T-cell (primary cell): Measurements from ENCODE around the gene BPHL. TPM values are rescaled to one million over a fixed set of nuclear protein-coding genes. Genes with fewer than 3 reads are reported as not detected.

Source experiments
- ATAC-seq, 4 experiments: fragments of 200-7000 bp in 3 of 4; fragments of 150-1000 bp in 1 of 4; cut with Tn5 transposase; replicated peaks in 1 of 4; 1 replicate in 3 of 4; 2 replicates in 1 of 4; pipeline ENCODE4 v1.10.0; 2021; ENCODE audit warnings: moderate library complexity in 3 of 4, mild to moderate bottlenecking in 2 of 4, moderate number of reproducible peaks in 1 of 4
- CTCF ChIA-PET, 2 donors: fragments of 300-600 bp; sonication (Branson Sonifier 250); formaldehyde crosslinking; loops; one replicate each; lab custom pipeline; 2022; ENCODE audit warnings: antibody characterized with exemption in 2 of 2; lab: Charles Lee
- POLR2A ChIA-PET, 2 donors: fragments of 300-600 bp; sonication (Branson Sonifier 250); formaldehyde crosslinking; loops; one replicate each; lab custom pipeline; 2022; ENCODE audit warnings: antibody characterized with exemption in 2 of 2; lab: Charles Lee
- DNase-seq, 35 experiments: peaks; one replicate each; pipeline versions ENCODE4 v3.0.0 to v3.0.0-alpha.2; 2013 to 2023
- H3K27ac ChIP-seq: one replicate; pipeline ENCODE4 v1.5.1; 2013; ENCODE audit warnings: low read length
- H3K27me3 ChIP-seq, 2 experiments: replicated peaks in 1 of 2; 1 replicate in 1 of 2; 2 replicates in 1 of 2; pipeline versions ENCODE4 v1.6.1 to v1.7.0; 2013; ENCODE audit warnings: low read length in 1 of 2, mixed read lengths in 1 of 2; ENCODE audit not compliant: control insufficient read depth in 2 of 2, insufficient read depth in 2 of 2; ENCODE audit errors: extremely low read depth in 1 of 2
- H3K36me3 ChIP-seq, 2 donors: 1 replicate in 1 of 2; 2 replicates in 1 of 2; pipeline versions ENCODE4 v1.6.1 to v1.7.0; 2013; ENCODE audit warnings: low read length in 1 of 2; ENCODE audit not compliant: control insufficient read depth in 2 of 2, insufficient read depth in 1 of 2; ENCODE audit errors: extremely low read depth in 1 of 2
- H3K4me1 ChIP-seq, 2 experiments: 1 replicate in 1 of 2; 2 replicates in 1 of 2; pipeline versions ENCODE4 v1.6.1 to v1.7.0; 2013; ENCODE audit warnings: low read length in 2 of 2, mixed read lengths in 1 of 2; ENCODE audit not compliant: insufficient read depth in 2 of 2, control insufficient read depth in 1 of 2; ENCODE audit errors: extremely low read depth in 1 of 2
- H3K4me3 ChIP-seq, 2 donors: 1 replicate in 1 of 2; 2 replicates in 1 of 2; pipeline versions ENCODE4 v1.5.1 to v1.7.0; 2013; ENCODE audit warnings: mild to moderate bottlenecking in 2 of 2, low read length in 1 of 2, moderate library complexity in 1 of 2; ENCODE audit not compliant: control insufficient read depth in 1 of 2; ENCODE audit errors: extremely low read depth in 1 of 2
- H3K9me3 ChIP-seq: 2 replicates; pipeline ENCODE4 v1.7.0; 2013
- H3K27ac Mint-ChIP-seq, 2 donors: one replicate each; pipeline ENCODE4 v1.8.0; 2020 to 2021; ENCODE audit warnings: mild to moderate bottlenecking in 2 of 2, mixed read lengths in 2 of 2
- H3K27me3 Mint-ChIP-seq, 2 donors: one replicate each; pipeline ENCODE4 v1.8.0; 2021 to 2022; ENCODE audit warnings: mixed read lengths in 2 of 2
- H3K36me3 Mint-ChIP-seq: one replicate; pipeline ENCODE4 v1.8.0; 2021; ENCODE audit warnings: mixed read lengths
- H3K4me1 Mint-ChIP-seq, 3 donors: one replicate each; pipeline ENCODE4 v1.8.0; 2020 to 2022; ENCODE audit warnings: mixed read lengths in 3 of 3, mild to moderate bottlenecking in 1 of 3
- H3K4me3 Mint-ChIP-seq, 3 donors: one replicate each; pipeline ENCODE4 v1.8.0; 2020 to 2022; ENCODE audit warnings: mild to moderate bottlenecking in 3 of 3, mixed read lengths in 3 of 3, moderate library complexity in 3 of 3
- H3K9me3 Mint-ChIP-seq, 3 donors: one replicate each; pipeline ENCODE4 v1.8.0; 2020 to 2022; ENCODE audit warnings: mixed read lengths in 3 of 3
- WGBS: methylation state at CpG from one replicate; pipeline ENCODE4 v1.1.5; 2013; ENCODE audit warnings: missing lambda C conversion rate; ENCODE audit not compliant: insufficient coverage; 5-methylcytosine and 5-hydroxymethylcytosine counted together
- total RNA-seq, 35 experiments: library from RNA in 6 of 35; stranded (reverse) in 6 of 35; fragments of 120-200 nt in 1 of 35; gene quantifications; one replicate each; pipeline versions ENCODE4 v1.2.1 to v1.2.4 and lab custom pipeline; 2013 to 2026

Gene BPHL
- total RNA-seq, 5 donors from 2014 or later (not counting 1 experiment from before 2014, with no cell fraction given), result 7.1 to 12.4 (median 11.0) TPM

DNA sequence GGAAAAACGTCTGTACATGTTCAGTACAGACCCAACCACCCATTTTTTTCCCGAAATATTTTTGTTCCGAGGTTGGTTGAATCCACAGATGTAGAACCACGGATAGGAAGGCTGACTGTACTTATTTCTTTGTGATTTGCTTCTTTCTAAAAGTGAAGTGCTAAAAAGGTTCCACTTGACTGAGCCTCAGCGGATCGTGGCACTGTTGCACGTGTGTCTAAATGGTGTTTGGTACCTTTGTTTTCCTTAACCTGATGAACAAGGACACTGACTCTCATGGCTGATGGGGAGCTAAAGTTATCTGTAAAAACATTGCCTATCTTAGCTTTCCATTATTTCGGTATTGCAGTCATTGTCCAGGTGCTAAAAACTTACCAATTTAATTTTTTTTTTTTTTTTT, 6.2 kb downstream of the BPHL start:
- ChIA-PET CTCF (interaction anchor here (0.6 to 0.8 kb wide), 4 partner anchors 16 to 246 kb away, joined by 3 read pairs; no protein-coding TSS in a partner anchor), POLR2A (no interaction called here)
- ATAC-seq (no peak), DNase-seq (no peak)
- H3K36me3 ChIP-seq, result peaks cover 0 to 2% of the 10 kb centered on the region in 2 donors
- H3K27ac ChIP-seq, result no peak overlapping the region
- Mint-ChIP-seq H3K27me3 (no peaks in the 10 kb centered on the region), H3K36me3 (peaks cover 13% of the 10 kb centered on the region), H3K4me3 (no peak overlapping the region), H3K27ac (no peak overlapping the region), H3K4me1 (peaks cover 0 to 2% (median under 1%) of the 10 kb centered on the region in 3 donors), H3K9me3 (no peaks in the 10 kb centered on the region)
- WGBS, result 96% methylated on average over 3 of the region's 8 CpGs
- no peaks in the 10 kb centered on the region for H3K9me3 ChIP-seq
- H3K4me1 ChIP-seq, result peaks cover 0 to 6% of the 10 kb centered on the region in 2 experiments
- no peaks in the 10 kb centered on the region for H3K27me3 ChIP-seq
- H3K4me3 ChIP-seq, result no peak overlapping the region

DNA sequence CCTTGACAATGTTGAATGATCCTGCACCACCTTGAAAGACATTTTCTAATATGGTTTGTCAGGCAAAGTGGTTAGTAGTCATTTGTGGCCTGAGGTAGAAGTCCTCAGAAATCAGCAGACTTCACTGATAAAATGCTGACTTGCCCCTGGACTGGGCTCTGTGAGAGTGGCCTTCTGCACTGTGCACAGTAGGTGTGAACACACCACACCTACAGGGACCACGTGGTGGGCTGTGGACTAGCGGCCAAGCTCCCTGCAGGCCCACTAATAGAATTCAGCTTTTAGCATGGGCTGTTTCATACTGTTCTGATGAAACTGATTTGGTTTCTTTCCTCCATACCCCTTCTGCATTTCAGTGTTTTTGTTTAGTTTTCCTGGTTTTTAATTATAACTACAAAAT, 7.3 kb downstream of the BPHL start:
- H3K36me3 Mint-ChIP-seq, result peaks cover 19% of the 10 kb centered on the region
- H3K9me3 Mint-ChIP-seq, result no peaks in the 10 kb centered on the region
- no peaks in the 10 kb centered on the region for H3K27me3 Mint-ChIP-seq
- WGBS, result no CpG with 5 or more reads among the region's 2 CpGs
- ATAC-seq (no peak), DNase-seq (no peak)
- Histone ChIP-seq H3K4me3 (no peak overlapping the region), H3K9me3 (no peaks in the 10 kb centered on the region), H3K4me1 (peaks cover 0 to 6% of the 10 kb centered on the region in 2 experiments), H3K27me3 (no peaks in the 10 kb centered on the region), H3K27ac (no peak overlapping the region), H3K36me3 (peaks cover 5 to 6% of the 10 kb centered on the region in 2 donors)
- CTCF ChIA-PET, result interaction anchor here (0.6 to 2.6 kb wide), 7 partner anchors 24 to 721 kb away, joined by 3 to 13 read pairs (median 5); no protein-coding TSS in a partner anchor
- H3K4me1 Mint-ChIP-seq, result peaks cover 0 to 2% (median 0%) of the 10 kb centered on the region in 3 donors
- H3K27ac Mint-ChIP-seq, result no peak overlapping the region
- POLR2A ChIA-PET, result interaction anchor here in 1 of 2 donors (0.6 kb wide), 1 partner anchor 360 kb away, joined by 5 read pairs; the partner anchor contains the start of gene WRNIP1
- no peak overlapping the region for H3K4me3 Mint-ChIP-seq

DNA sequence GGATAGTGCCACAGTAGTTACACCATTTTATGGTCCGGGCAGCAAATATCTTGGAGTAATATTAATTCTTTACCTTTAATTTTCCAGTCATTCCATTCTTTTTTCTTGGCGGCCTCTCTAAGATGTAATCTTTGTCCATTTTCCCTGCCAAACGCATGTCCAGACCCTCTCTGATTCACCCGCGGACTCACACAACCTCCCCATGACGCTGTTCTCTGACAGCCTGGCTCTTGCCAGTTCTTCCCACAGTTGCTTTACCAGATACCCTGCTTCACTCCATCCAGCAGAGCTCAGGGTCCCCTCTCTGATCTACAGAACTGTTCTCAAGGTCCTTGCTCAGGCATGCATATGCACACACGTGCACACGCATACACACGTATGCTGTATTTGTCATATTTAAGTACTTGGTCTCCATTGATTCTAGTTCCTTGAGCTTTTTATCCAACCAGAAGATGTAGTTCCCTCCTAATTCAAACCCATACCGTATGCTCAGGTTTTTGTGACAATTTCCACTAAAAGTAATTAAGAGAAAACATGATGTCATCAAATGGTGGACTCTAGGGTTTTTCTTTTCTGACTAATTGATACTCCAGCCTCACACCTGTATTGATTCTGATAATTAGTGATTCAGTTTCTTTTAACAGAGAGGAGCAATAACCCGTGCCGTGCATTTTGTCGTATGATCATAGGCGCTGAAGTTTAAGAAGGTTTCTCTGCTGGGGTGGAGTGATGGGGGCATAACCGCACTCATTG, 10.0 kb downstream of the BPHL start:
- Histone ChIP-seq H3K4me3 (no peak overlapping the region), H3K27ac (no peak overlapping the region), H3K27me3 (no peaks in the 10 kb centered on the region), H3K36me3 (peaks cover 5 to 6% of the 10 kb centered on the region in 2 donors), H3K4me1 (peaks cover 0 to 6% of the 10 kb centered on the region in 2 experiments), H3K9me3 (no peaks in the 10 kb centered on the region)
- Mint-ChIP-seq H3K9me3 (no peaks in the 10 kb centered on the region), H3K36me3 (peaks cover 33% of the 10 kb centered on the region), H3K4me1 (peaks cover 0 to 2% (median 0%) of the 10 kb centered on the region in 3 donors), H3K27me3 (no peaks in the 10 kb centered on the region), H3K27ac (no peak overlapping the region), H3K4me3 (no peak overlapping the region)
- DNase-seq (no peak), ATAC-seq (no peak)
- 90% methylated on average over 9 of the region's 15 CpGs for WGBS
- CTCF ChIA-PET, result interaction anchor here (0.6 to 1.2 kb wide), 4 partner anchors 8 to 894 kb away, joined by 4 to 5 read pairs (median 5); no protein-coding TSS in a partner anchor
- POLR2A ChIA-PET, result no interaction called here

DNA sequence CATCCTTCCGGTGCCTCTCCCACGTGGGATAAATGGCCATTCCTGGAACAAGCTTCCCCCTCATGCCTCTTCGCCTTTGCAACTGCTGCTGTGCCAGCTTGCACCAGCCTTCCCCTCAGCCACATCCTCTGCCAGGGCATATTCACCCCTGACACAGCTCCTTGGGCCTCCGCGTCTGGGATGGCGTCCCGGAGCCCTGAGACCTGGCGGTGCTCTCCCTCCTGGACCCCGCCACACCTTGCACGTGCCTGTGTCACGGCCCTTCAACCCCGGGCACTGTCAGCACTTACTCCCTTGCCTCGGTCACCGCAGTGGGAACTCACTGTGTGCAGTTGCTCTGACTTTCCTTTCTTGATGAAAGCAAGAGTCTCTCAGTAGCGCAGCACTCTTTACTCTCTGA, 13.2 kb downstream of the BPHL start:
- H3K4me3 Mint-ChIP-seq, result no peak overlapping the region
- no peak for DNase-seq
- no peaks in the 10 kb centered on the region for H3K9me3 Mint-ChIP-seq
- H3K36me3 Mint-ChIP-seq, result peaks cover 46% of the 10 kb centered on the region
- Histone ChIP-seq H3K4me1 (peaks cover 0 to 2% of the 10 kb centered on the region in 2 experiments), H3K36me3 (peaks cover 5 to 6% of the 10 kb centered on the region in 2 donors), H3K4me3 (no peak overlapping the region), H3K9me3 (no peaks in the 10 kb centered on the region), H3K27me3 (no peaks in the 10 kb centered on the region), H3K27ac (no peak overlapping the region)
- H3K4me1 Mint-ChIP-seq, result no peaks in the 10 kb centered on the region
- ATAC-seq, result no peak
- CTCF ChIA-PET, result no interaction called here
- no peaks in the 10 kb centered on the region for H3K27me3 Mint-ChIP-seq
- no peak overlapping the region for H3K27ac Mint-ChIP-seq
- 93% methylated on average over 15 of the region's 15 CpGs for WGBS
- POLR2A ChIA-PET, result no interaction called here

DNA sequence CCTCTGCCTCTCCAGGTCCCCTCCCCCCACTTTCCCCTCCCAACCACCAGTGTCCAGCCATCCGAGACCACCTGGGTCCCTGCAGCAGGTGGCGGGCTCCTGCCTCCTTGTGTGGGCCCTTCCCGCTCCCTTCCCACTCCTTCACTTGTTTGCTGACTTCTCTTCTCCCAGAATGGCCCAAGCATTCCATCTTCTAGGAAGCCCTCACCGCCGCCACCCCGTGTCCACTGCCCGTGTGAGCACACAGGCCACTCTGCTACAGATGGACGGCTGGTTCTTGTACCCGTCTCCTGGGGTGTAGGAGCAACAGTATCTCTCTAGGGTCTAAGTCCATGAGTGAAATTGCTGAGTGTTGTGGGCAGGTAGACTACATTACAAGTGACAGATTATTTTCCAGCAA, 15.0 kb downstream of the BPHL start:
- H3K4me3 Mint-ChIP-seq, result no peak overlapping the region
- ChIA-PET POLR2A (no interaction called here), CTCF (no interaction called here)
- DNase-seq, result no peak
- peaks cover 55% of the 10 kb centered on the region for H3K36me3 Mint-ChIP-seq
- no peaks in the 10 kb centered on the region for H3K27me3 ChIP-seq
- no peak overlapping the region for H3K27ac ChIP-seq
- H3K9me3 ChIP-seq, result no peaks in the 10 kb centered on the region
- H3K27ac Mint-ChIP-seq, result no peak overlapping the region
- H3K4me1 ChIP-seq, result no peaks in the 10 kb centered on the region
- ATAC-seq, result no peak
- peaks cover 5 to 20% of the 10 kb centered on the region in 2 donors for H3K36me3 ChIP-seq
- no peaks in the 10 kb centered on the region for H3K27me3 Mint-ChIP-seq
- H3K9me3 Mint-ChIP-seq, result no peaks in the 10 kb centered on the region
- 100% methylated on average over 1 of the region's 9 CpGs for WGBS
- H3K4me1 Mint-ChIP-seq, result no peaks in the 10 kb centered on the region
- H3K4me3 ChIP-seq, result no peak overlapping the region

DNA sequence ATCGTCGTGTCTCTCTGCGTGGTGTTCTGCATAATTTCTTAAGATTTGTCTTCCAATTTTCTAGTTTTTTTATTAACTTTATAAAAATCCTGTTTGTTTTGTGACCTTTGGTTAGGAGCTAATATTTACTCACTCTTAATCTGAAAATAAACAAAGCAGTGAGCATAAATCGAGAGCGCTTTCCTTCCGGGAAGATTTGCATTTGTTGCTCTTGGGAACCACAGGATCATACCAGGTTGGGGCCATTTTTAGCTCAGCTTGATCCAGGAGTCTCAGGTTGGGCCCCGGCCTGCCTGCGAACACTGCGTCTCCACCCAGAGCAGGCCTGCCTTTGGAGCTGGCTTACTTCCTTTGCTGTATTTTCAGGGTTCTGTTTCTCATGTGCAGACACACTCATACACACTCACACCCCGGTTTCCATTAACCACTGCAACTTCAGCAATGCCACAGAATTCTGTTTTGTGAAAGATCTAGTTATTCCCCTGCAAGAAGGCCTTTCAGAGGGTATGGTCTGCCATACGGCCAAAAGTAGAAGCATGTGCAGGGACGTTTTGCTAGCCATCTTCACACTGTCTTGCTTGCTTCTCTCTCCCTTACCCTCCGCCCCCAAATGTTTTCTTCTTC, 17.3 kb downstream of the BPHL start:
- H3K4me3 ChIP-seq, result no peak overlapping the region

More for the DNA sequence above, 17.3 kb downstream of the BPHL start:
- no peaks in the 10 kb centered on the region for H3K27me3 ChIP-seq
- Mint-ChIP-seq H3K36me3 (peaks cover 58% of the 10 kb centered on the region), H3K4me3 (no peak overlapping the region), H3K27ac (no peak overlapping the region), H3K27me3 (no peaks in the 10 kb centered on the region), H3K4me1 (peaks cover 0 to 6% (median 0%) of the 10 kb centered on the region in 3 donors), H3K9me3 (no peaks in the 10 kb centered on the region)
- no peak for ATAC-seq
- H3K27ac ChIP-seq, result no peak overlapping the region
- DNase-seq, result no peak
- peaks cover 0 to 17% of the 10 kb centered on the region in 2 donors for H3K36me3 ChIP-seq
- CTCF ChIA-PET, result interaction anchor here in 1 of 2 donors (0.8 kb wide), 1 partner anchor 16 kb away, joined by 4 read pairs; no protein-coding TSS in a partner anchor
- H3K9me3 ChIP-seq, result no peaks in the 10 kb centered on the region
- H3K4me1 ChIP-seq, result no peaks in the 10 kb centered on the region
- POLR2A ChIA-PET, result no interaction called here
- 93% methylated on average over 9 of the region's 13 CpGs for WGBS
